Measurements from ENCODE around the gene DOCK9. TPM values are rescaled to one million over a fixed set of nuclear protein-coding genes. Genes with fewer than 3 reads are reported as not detected.

Gene DOCK9
- total and polyA plus RNA-seq, 2 donors (not counting 1 experiment from before 2014, with no cell fraction given): 18.5 to 28.0 TPM

DNA sequence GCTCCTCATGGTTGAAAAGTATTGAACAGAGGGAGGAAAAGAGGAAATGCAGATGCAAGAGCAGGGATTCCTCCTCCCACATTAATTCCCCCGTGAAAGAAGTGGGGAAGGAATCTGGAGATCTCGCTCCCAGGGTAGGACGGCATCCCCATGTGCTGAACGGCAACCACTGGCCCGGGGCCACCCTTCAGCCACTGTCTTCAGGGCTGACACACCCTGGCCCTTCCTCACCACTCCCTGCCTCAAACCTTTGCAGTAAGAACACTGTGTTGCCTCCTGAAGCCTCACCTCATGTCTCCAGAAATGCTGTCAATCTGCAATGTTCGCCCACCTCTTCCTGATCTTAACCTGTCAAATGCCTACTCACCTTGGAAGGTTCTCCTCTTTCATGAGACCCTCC, 10.9 kb upstream of the DOCK9 start:
- intact Hi-C loops (cut with micrococcal nuclease): no loop called here
- no peaks in the 10 kb centered on the region for H3K27me3 Mint-ChIP-seq
- H3K27ac Mint-ChIP-seq: no peak overlapping the region
- Histone ChIP-seq H2AFZ (ENCODE audit: insufficient read depth, low read depth, low read length, poor library complexity, severe bottlenecking) (no peak overlapping the region), H3K4me2 (replicated peaks; ENCODE audit: low read depth, low read length, poor library complexity, severe bottlenecking) (no peak overlapping the region), H3K27me3 (replicated peaks in 1 of 4; ENCODE audit: control extremely low read depth in 1 of 4, control insufficient read depth in 3 of 4, insufficient read depth in 4 of 4, low read length in 3 of 4) (no peaks in the 10 kb centered on the region), H4K20me1 (ENCODE audit: control insufficient read depth, insufficient read depth, low read length, poor library complexity, severe bottlenecking) (no peaks in the 10 kb centered on the region), H3K9me3 (ENCODE audit: control extremely low read depth in 1 of 3, control insufficient read depth in 2 of 3, insufficient read depth in 1 of 3, low read length in 2 of 3) (peaks cover 0 to 6% (median 2%) of the 10 kb centered on the region in 3 donors), H3K4me1 (ENCODE audit: control insufficient read depth in 2 of 2, insufficient read depth in 2 of 2, low read length in 2 of 2) (no peaks in the 10 kb centered on the region), H3K79me2 (ENCODE audit: control insufficient read depth, insufficient read depth, low read length) (peaks cover 4% of the 10 kb centered on the region), H3K27ac (ENCODE audit: low read length in 2 of 2) (no peak overlapping the region), H3K9ac (ENCODE audit: low read length) (no peak overlapping the region), H3K36me3 (replicated peaks in 1 of 2; ENCODE audit: control extremely low read depth in 1 of 2, control insufficient read depth in 1 of 2, extremely low read depth in 1 of 2, insufficient read depth in 2 of 2, low read length in 1 of 2) (no peaks in the 10 kb centered on the region), H3K4me3 (ENCODE audit: control extremely low read depth in 1 of 5, extremely low read depth in 1 of 5, insufficient read depth in 1 of 5, low read depth in 2 of 5, low read length in 4 of 5) (no peak overlapping the region)
- no peak for ATAC-seq (ENCODE audit: low read depth)
- TF ChIP-seq EZH2 (IDR thresholded peaks at IDR 0.05; ENCODE audit: borderline replicate concordance, insufficient read depth, low read depth, low read length, poor library complexity, severe bottlenecking): no peak
- TF ChIP-seq, protein P1, sequence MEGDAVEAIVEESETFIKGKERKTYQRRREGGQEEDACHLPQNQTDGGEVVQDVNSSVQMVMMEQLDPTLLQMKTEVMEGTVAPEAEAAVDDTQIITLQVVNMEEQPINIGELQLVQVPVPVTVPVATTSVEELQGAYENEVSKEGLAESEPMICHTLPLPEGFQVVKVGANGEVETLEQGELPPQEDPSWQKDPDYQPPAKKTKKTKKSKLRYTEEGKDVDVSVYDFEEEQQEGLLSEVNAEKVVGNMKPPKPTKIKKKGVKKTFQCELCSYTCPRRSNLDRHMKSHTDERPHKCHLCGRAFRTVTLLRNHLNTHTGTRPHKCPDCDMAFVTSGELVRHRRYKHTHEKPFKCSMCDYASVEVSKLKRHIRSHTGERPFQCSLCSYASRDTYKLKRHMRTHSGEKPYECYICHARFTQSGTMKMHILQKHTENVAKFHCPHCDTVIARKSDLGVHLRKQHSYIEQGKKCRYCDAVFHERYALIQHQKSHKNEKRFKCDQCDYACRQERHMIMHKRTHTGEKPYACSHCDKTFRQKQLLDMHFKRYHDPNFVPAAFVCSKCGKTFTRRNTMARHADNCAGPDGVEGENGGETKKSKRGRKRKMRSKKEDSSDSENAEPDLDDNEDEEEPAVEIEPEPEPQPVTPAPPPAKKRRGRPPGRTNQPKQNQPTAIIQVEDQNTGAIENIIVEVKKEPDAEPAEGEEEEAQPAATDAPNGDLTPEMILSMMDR (IDR thresholded peaks at IDR 0.05): no peak
- no peak for DNase-seq
- no peak overlapping the region for H3K4me3 Mint-ChIP-seq
- WGBS (ENCODE audit: insufficient coverage): 93% methylated on average over 5 of the region's 6 CpGs
- POLR2A ChIA-PET: no interaction called here
- CTCF ChIA-PET: no interaction called here
- no peaks in the 10 kb centered on the region for H3K4me1 Mint-ChIP-seq
- H3K9me3 Mint-ChIP-seq (ENCODE audit: insufficient read depth): no peaks in the 10 kb centered on the region

DNA sequence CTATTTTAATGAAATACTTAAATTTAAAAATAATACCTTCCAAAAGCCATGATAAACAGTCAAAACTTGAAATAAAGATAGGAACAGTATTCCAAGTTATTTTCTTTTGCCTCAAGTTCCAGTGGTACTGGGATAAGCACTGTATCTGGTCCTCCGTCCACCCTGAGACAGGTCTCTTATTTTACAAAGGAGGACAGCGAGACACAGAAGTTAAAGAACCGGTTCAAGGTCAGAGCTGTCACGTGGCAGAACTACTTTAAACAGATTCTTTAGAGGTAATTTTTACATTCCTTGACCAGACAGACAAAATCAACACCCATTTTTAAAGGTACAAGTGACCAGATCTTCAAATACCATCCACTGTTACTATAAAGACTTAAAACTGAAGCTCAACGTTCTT, 10.4 kb upstream of the DOCK9 start:
- H3K9me3 ChIP-seq (ENCODE audit: control extremely low read depth in 1 of 3, control insufficient read depth in 2 of 3, insufficient read depth in 1 of 3, low read length in 2 of 3): peaks cover 0 to 6% (median 2%) of the 10 kb centered on the region in 3 donors
- Mint-ChIP-seq H3K4me1 (no peaks in the 10 kb centered on the region), H3K27me3 (no peaks in the 10 kb centered on the region), H3K9me3 (ENCODE audit: insufficient read depth) (no peaks in the 10 kb centered on the region), H3K27ac (no peak overlapping the region), H3K4me3 (no peak overlapping the region)
- WGBS (ENCODE audit: insufficient coverage): 100% methylated on average over 3 of the region's 5 CpGs
- H3K36me3 ChIP-seq (replicated peaks in 1 of 2; ENCODE audit: control extremely low read depth in 1 of 2, control insufficient read depth in 1 of 2, extremely low read depth in 1 of 2, insufficient read depth in 2 of 2, low read length in 1 of 2): no peaks in the 10 kb centered on the region
- ChIA-PET CTCF (no interaction called here), POLR2A (no interaction called here)
- peaks cover 4% of the 10 kb centered on the region for H3K79me2 ChIP-seq (ENCODE audit: control insufficient read depth, insufficient read depth, low read length)
- H3K27me3 ChIP-seq (replicated peaks in 1 of 4; ENCODE audit: control extremely low read depth in 1 of 4, control insufficient read depth in 3 of 4, insufficient read depth in 4 of 4, low read length in 3 of 4): no peaks in the 10 kb centered on the region
- no peak overlapping the region for H3K4me2 ChIP-seq (replicated peaks; ENCODE audit: low read depth, low read length, poor library complexity, severe bottlenecking)
- no peaks in the 10 kb centered on the region for H4K20me1 ChIP-seq (ENCODE audit: control insufficient read depth, insufficient read depth, low read length, poor library complexity, severe bottlenecking)
- H3K9ac ChIP-seq (ENCODE audit: low read length): no peak overlapping the region
- TF ChIP-seq, protein P1 (IDR thresholded peaks at IDR 0.05): no peak
- no peak for TF ChIP-seq EZH2 (IDR thresholded peaks at IDR 0.05; ENCODE audit: borderline replicate concordance, insufficient read depth, low read depth, low read length, poor library complexity, severe bottlenecking)
- no peak overlapping the region for H3K4me3 ChIP-seq (ENCODE audit: control extremely low read depth in 1 of 5, extremely low read depth in 1 of 5, insufficient read depth in 1 of 5, low read depth in 2 of 5, low read length in 4 of 5)
- intact Hi-C loops (cut with micrococcal nuclease): no loop called here
- DNase-seq: no peak
- no peak for ATAC-seq (ENCODE audit: low read depth)
- H2AFZ ChIP-seq (ENCODE audit: insufficient read depth, low read depth, low read length, poor library complexity, severe bottlenecking): no peak overlapping the region
- H3K27ac ChIP-seq (ENCODE audit: low read length in 2 of 2): no peak overlapping the region
- H3K4me1 ChIP-seq (ENCODE audit: control insufficient read depth in 2 of 2, insufficient read depth in 2 of 2, low read length in 2 of 2): no peaks in the 10 kb centered on the region
